GM23338 (cell line): ENCODE results near the gene PROSER2. TPM values are rescaled to one million over a fixed set of nuclear protein-coding genes. Genes with fewer than 3 reads are reported as not detected.

ENCODE experiments used
- ATAC-seq: fragments of 200-7000 bp; cut with Tn5 transposase; 3 replicates; pipeline ENCODE4 v1.9.1; 2020
- DNase-seq: peaks from one replicate; pipeline ENCODE4 v3.0.0-alpha.2; 2015; ENCODE audit warnings: low spot score
- H2AFZ ChIP-seq: fragments of 200-600 bp; sonication (generic); 2 replicates; pipeline ENCODE4 v1.8.0; 2016; ENCODE audit warnings: antibody characterized with exemption, mild to moderate bottlenecking, moderate library complexity
- H3F3A ChIP-seq: fragments of 200-600 bp; sonication (generic); replicated peaks from 2 replicates; pipeline ENCODE4 v1.8.0; 2017; ENCODE audit warnings: antibody characterized with exemption, mixed run types, low read depth
- H3K27ac ChIP-seq: fragments of 200-600 bp; sonication (generic); 2 replicates; pipeline ENCODE4 v1.6.1; 2016; ENCODE audit warnings: low read depth
- H3K27me3 ChIP-seq: fragments of 200-600 bp; sonication (generic); 2 replicates; pipeline ENCODE4 v1.8.0; 2016; ENCODE audit warnings: mild to moderate bottlenecking, mixed run types, moderate library complexity; ENCODE audit not compliant: insufficient read depth
- H3K36me3 ChIP-seq: fragments of 200-600 bp; sonication (generic); 2 replicates; pipeline ENCODE4 v1.8.0; 2016; ENCODE audit warnings: mild to moderate bottlenecking; ENCODE audit not compliant: insufficient read depth
- H3K4me1 ChIP-seq: fragments of 200-600 bp; sonication (generic); 2 replicates; pipeline ENCODE4 v1.8.0; 2016; ENCODE audit warnings: mild to moderate bottlenecking, moderate library complexity; ENCODE audit not compliant: insufficient read depth
- H3K4me2 ChIP-seq: fragments of 200-600 bp; sonication (generic); 2 replicates; pipeline ENCODE4 v1.7.1; 2017; ENCODE audit warnings: mixed run types
- H3K4me3 ChIP-seq: fragments of 200-600 bp; sonication (generic); 2 replicates; pipeline ENCODE4 v1.6.1; 2016; ENCODE audit warnings: mixed run types
- H3K79me2 ChIP-seq: fragments of 200-600 bp; sonication (generic); replicated peaks from 2 replicates; pipeline ENCODE4 v1.8.0; 2017; ENCODE audit warnings: mild to moderate bottlenecking; ENCODE audit not compliant: insufficient read depth
- H3K9me2 ChIP-seq: fragments of 200-600 bp; sonication (generic); 2 replicates; pipeline ENCODE4 v1.8.0; 2017; ENCODE audit not compliant: insufficient read depth
- H4K20me1 ChIP-seq: fragments of 200-600 bp; sonication (generic); replicated peaks from 2 replicates; pipeline ENCODE4 v1.8.0; 2017; ENCODE audit warnings: mild to moderate bottlenecking; ENCODE audit not compliant: insufficient read depth
- H3K27ac Mint-ChIP-seq: 2 replicates; pipeline ENCODE4 v1.8.0; 2020; ENCODE audit warnings: inconsistent platforms, mild to moderate bottlenecking, moderate library complexity, mixed read lengths
- H3K27me3 Mint-ChIP-seq: 3 replicates; pipeline ENCODE4 v1.8.0; 2022; ENCODE audit warnings: low read depth, mild to moderate bottlenecking, moderate library complexity, mixed read lengths, inconsistent platforms; ENCODE audit not compliant: insufficient read depth, poor library complexity
- H3K36me3 Mint-ChIP-seq: 3 replicates; pipeline ENCODE4 v1.8.0; 2021; ENCODE audit warnings: low read depth, mild to moderate bottlenecking, inconsistent platforms, moderate library complexity, mixed read lengths
- H3K4me1 Mint-ChIP-seq: 3 replicates; pipeline ENCODE4 v1.8.0; 2020; ENCODE audit warnings: mild to moderate bottlenecking, inconsistent platforms, mixed read lengths
- H3K4me3 Mint-ChIP-seq: 3 replicates; pipeline ENCODE4 v1.8.0; 2021; ENCODE audit warnings: moderate library complexity, mild to moderate bottlenecking, inconsistent platforms, mixed read lengths
- H3K9me3 Mint-ChIP-seq: 3 replicates; pipeline ENCODE4 v1.8.0; 2020; ENCODE audit warnings: moderate library complexity, mild to moderate bottlenecking, inconsistent platforms, mixed read lengths
- EZH2 ChIP-seq: fragments of 200-600 bp; sonication (generic); IDR thresholded peaks from one replicate; pipeline ENCODE4 v1.8.0; 2017; ENCODE audit warnings: antibody characterized with exemption, mild to moderate bottlenecking, low read depth; ENCODE audit not compliant: unreplicated experiment
- EZH2phosphoT487 ChIP-seq: fragments of 200-600 bp; sonication (generic); IDR thresholded peaks from one replicate; pipeline ENCODE4 v1.8.1; 2018; ENCODE audit warnings: antibody characterized with exemption; ENCODE audit not compliant: unreplicated experiment
- JUNB ChIP-seq: IDR thresholded peaks from one replicate; pipeline ENCODE4 v1.6.1; 2016; ENCODE audit warnings: antibody characterized with exemption; ENCODE audit not compliant: unreplicated experiment
- POLR2AphosphoS5 ChIP-seq: IDR thresholded peaks from 2 replicates; pipeline ENCODE4 v1.6.1; 2016; ENCODE audit warnings: antibody characterized with exemption, low read depth
- STAT1 ChIP-seq: IDR thresholded peaks from one replicate; pipeline ENCODE4 v1.6.1; 2016; ENCODE audit warnings: antibody characterized with exemption; ENCODE audit not compliant: unreplicated experiment
- ZNF331 ChIP-seq: fragments of 250-450 bp; sonication (Bioruptor Pico); IDR thresholded peaks from 2 replicates; pipeline ENCODE4 v1.5.0; 2020; ENCODE audit warnings: low read depth, mild to moderate bottlenecking, moderate library complexity
- polyA plus RNA-seq: library from polyadenylated mRNA; unstranded; fragments of >200 nt; fragmentation: Nextera tagmentation; extraction: Ambion mirVana; gene quantifications from 2 replicates; pipeline ENCODE4 v1.2.1, GENCODE V29; 2016
- total RNA-seq: library from RNA; depleted of rRNA; stranded (reverse); fragments of >200 nt; shearing (Covaris generic); gene quantifications from 2 replicates; pipeline ENCODE4 v1.2.3, GENCODE V29; 2014
- TF ChIP-seq, protein P1 (sequence below): IDR thresholded peaks from one replicate; pipeline ENCODE4 v1.6.1; 2018; ENCODE audit warnings: antibody characterized with exemption; ENCODE audit not compliant: unreplicated experiment
- TF ChIP-seq, protein P2 (sequence below): IDR thresholded peaks from 2 replicates; pipeline ENCODE4 v1.6.1; 2016; ENCODE audit warnings: antibody characterized with exemption
- TF ChIP-seq, protein P3 (sequence below): fragments of 250-450 bp; sonication (Bioruptor Pico); IDR thresholded peaks from 2 replicates; pipeline ENCODE4 v1.5.0; 2020; ENCODE audit warnings: mild to moderate bottlenecking, moderate library complexity

The PROSER2 gene
- total and polyA plus RNA-seq, 2 experiments from 2014 or later: 4.2 to 10.8 TPM

GRCh38 chr10:11787846-11788245 lies 35.3 kb upstream of the PROSER2 start (continued):
- TF ChIP-seq, protein P1, sequence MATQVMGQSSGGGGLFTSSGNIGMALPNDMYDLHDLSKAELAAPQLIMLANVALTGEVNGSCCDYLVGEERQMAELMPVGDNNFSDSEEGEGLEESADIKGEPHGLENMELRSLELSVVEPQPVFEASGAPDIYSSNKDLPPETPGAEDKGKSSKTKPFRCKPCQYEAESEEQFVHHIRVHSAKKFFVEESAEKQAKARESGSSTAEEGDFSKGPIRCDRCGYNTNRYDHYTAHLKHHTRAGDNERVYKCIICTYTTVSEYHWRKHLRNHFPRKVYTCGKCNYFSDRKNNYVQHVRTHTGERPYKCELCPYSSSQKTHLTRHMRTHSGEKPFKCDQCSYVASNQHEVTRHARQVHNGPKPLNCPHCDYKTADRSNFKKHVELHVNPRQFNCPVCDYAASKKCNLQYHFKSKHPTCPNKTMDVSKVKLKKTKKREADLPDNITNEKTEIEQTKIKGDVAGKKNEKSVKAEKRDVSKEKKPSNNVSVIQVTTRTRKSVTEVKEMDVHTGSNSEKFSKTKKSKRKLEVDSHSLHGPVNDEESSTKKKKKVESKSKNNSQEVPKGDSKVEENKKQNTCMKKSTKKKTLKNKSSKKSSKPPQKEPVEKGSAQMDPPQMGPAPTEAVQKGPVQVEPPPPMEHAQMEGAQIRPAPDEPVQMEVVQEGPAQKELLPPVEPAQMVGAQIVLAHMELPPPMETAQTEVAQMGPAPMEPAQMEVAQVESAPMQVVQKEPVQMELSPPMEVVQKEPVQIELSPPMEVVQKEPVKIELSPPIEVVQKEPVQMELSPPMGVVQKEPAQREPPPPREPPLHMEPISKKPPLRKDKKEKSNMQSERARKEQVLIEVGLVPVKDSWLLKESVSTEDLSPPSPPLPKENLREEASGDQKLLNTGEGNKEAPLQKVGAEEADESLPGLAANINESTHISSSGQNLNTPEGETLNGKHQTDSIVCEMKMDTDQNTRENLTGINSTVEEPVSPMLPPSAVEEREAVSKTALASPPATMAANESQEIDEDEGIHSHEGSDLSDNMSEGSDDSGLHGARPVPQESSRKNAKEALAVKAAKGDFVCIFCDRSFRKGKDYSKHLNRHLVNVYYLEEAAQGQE: no peak

DNA sequence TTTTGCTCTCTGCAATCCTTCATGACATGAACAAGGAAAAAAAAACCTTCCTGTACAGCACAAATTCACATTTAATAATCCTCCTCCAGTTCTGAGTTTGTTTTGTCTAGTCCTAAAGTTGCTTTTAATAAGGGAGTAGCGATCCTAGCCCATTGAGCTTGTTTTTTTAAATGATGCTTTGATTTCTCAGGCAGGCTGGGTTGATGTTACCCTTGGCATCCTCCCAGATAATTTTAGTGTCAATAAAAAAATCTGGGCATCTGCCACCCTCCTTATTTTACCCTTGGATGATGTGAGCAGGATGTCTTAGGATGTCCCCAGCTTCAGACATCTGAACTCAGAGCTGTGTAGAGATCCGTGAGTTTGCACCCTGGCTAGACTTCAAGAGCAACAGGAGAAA lies 33.9 kb upstream of the PROSER2 start:
- Mint-ChIP-seq H3K4me3 (no peak overlapping the region), H3K9me3 (peaks cover 6% of the 10 kb centered on the region), H3K27me3 (peaks cover 3% of the 10 kb centered on the region), H3K36me3 (peaks cover 6% of the 10 kb centered on the region; the same call in 2 of the 3 replicates), H3K27ac (no peak overlapping the region), H3K4me1 (no peaks in the 10 kb centered on the region; the same call in 2 of the 3 replicates)
- DNase-seq (no peak), ATAC-seq (no peak)
- Histone ChIP-seq H3K4me3 (no peak overlapping the region), H3K4me2 (no peak overlapping the region), H3K27me3 (no peaks in the 10 kb centered on the region), H3K36me3 (no peaks in the 10 kb centered on the region; the same call in 1 of the 2 replicates), H2AFZ (no peak overlapping the region), H3K9me2 (no peaks in the 10 kb centered on the region), H3K79me2 (no peaks in the 10 kb centered on the region), H3F3A (no peaks in the 10 kb centered on the region), H3K4me1 (no peaks in the 10 kb centered on the region), H4K20me1 (no peaks in the 10 kb centered on the region), H3K27ac (no peak overlapping the region)
- TF ChIP-seq ZNF331 (CRISPR knock-in tag) (no peak), STAT1 (no peak), JUNB (no peak), POLR2AphosphoS5 (no peak), EZH2phosphoT487 (no peak), EZH2 (no peak)
- TF ChIP-seq, protein P2, sequence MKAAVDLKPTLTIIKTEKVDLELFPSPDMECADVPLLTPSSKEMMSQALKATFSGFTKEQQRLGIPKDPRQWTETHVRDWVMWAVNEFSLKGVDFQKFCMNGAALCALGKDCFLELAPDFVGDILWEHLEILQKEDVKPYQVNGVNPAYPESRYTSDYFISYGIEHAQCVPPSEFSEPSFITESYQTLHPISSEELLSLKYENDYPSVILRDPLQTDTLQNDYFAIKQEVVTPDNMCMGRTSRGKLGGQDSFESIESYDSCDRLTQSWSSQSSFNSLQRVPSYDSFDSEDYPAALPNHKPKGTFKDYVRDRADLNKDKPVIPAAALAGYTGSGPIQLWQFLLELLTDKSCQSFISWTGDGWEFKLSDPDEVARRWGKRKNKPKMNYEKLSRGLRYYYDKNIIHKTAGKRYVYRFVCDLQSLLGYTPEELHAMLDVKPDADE: no peak
- TF ChIP-seq, protein P3, sequence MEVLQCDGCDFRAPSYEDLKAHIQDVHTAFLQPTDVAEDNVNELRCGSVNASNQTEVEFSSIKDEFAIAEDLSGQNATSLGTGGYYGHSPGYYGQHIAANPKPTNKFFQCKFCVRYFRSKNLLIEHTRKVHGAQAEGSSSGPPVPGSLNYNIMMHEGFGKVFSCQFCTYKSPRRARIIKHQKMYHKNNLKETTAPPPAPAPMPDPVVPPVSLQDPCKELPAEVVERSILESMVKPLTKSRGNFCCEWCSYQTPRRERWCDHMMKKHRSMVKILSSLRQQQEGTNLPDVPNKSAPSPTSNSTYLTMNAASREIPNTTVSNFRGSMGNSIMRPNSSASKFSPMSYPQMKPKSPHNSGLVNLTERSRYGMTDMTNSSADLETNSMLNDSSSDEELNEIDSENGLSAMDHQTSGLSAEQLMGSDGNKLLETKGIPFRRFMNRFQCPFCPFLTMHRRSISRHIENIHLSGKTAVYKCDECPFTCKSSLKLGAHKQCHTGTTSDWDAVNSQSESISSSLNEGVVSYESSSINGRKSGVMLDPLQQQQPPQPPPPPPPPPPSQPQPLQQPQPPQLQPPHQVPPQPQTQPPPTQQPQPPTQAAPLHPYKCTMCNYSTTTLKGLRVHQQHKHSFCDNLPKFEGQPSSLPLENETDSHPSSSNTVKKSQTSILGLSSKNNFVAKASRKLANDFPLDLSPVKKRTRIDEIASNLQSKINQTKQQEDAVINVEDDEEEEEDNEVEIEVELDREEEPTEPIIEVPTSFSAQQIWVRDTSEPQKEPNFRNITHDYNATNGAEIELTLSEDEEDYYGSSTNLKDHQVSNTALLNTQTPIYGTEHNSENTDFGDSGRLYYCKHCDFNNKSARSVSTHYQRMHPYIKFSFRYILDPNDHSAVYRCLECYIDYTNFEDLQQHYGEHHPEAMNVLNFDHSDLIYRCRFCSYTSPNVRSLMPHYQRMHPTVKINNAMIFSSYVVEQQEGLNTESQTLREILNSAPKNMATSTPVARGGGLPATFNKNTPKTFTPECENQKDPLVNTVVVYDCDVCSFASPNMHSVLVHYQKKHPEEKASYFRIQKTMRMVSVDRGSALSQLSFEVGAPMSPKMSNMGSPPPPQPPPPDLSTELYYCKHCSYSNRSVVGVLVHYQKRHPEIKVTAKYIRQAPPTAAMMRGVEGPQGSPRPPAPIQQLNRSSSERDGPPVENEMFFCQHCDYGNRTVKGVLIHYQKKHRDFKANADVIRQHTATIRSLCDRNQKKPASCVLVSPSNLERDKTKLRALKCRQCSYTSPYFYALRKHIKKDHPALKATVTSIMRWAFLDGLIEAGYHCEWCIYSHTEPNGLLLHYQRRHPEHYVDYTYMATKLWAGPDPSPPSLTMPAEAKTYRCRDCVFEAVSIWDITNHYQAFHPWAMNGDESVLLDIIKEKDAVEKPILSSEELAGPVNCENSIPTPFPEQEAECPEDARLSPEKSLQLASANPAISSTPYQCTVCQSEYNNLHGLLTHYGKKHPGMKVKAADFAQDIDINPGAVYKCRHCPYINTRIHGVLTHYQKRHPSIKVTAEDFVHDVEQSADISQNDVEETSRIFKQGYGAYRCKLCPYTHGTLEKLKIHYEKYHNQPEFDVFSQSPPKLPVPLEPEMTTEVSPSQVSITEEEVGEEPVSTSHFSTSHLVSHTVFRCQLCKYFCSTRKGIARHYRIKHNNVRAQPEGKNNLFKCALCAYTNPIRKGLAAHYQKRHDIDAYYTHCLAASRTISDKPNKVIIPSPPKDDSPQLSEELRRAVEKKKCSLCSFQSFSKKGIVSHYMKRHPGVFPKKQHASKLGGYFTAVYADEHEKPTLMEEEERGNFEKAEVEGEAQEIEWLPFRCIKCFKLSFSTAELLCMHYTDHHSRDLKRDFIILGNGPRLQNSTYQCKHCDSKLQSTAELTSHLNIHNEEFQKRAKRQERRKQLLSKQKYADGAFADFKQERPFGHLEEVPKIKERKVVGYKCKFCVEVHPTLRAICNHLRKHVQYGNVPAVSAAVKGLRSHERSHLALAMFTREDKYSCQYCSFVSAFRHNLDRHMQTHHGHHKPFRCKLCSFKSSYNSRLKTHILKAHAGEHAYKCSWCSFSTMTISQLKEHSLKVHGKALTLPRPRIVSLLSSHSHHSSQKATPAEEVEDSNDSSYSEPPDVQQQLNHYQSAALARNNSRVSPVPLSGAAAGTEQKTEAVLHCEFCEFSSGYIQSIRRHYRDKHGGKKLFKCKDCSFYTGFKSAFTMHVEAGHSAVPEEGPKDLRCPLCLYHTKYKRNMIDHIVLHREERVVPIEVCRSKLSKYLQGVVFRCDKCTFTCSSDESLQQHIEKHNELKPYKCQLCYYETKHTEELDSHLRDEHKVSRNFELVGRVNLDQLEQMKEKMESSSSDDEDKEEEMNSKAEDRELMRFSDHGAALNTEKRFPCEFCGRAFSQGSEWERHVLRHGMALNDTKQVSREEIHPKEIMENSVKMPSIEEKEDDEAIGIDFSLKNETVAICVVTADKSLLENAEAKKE: no peak
